ENCODE data around the gene MPST.

The MPST gene

DNA sequence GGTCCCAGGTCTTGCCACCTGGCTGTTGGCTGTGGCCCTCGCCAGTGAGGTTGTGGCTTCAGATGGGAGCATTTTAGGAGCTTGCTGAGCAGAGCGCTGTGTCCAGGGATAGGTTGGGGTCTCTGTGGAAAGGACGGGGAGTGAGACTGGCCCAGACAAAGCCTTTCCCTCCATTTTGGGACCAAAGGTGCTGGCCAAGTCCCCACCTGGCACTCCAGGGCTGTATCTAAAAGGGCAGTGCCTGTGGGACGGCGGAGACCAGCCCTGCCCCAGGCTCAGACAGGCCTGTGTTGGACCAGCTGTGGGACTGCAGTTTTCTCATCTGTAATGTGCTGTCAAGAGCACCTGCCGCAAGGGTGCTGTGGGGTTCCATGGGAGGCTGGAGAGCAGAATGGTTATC is 27.0 kb downstream of the MPST start:
- peak in 1 of 2 experiments; percentile 17 for DNase-seq

DNA sequence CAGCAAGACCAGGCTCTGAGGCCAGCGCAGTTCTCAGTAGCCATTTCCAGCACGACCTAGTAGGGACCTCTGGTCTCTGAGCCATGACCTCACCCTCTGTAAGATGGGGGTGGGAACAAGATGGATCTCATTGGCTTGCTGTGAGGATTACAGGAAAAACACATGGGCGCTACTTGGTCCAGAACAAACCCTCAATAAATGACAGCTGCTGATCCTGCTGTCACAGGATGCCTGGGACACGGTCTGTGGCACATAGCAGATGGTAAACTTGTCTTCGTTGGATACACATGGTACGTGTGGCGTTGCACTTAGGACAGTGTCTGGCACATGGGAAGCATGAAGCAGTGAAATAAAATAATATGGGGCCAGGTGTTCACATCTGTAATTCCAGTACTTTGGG is 27.5 kb downstream of the MPST start:
- no peak for DNase-seq

DNA sequence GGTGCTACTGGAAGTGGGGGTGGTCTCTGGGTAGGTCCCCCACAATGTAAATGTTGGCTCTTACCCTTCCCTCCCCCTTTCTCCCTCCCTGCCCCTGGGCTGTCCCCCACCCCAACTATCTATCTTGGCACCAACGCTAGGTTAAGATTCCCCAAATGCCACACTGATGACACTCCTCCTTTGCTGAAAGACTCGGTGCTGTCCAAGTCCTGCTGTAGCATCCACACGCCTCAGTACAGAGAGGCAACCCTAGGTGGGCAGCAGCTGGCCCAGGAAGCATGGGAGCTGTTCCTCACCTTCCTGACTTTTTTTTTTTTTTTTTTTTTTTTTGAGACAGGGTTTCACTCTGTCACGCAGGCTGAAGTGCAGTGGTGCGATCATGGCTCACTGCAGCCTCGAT is 28.6 kb downstream of the MPST start:
- DNase-seq = no peak

DNA sequence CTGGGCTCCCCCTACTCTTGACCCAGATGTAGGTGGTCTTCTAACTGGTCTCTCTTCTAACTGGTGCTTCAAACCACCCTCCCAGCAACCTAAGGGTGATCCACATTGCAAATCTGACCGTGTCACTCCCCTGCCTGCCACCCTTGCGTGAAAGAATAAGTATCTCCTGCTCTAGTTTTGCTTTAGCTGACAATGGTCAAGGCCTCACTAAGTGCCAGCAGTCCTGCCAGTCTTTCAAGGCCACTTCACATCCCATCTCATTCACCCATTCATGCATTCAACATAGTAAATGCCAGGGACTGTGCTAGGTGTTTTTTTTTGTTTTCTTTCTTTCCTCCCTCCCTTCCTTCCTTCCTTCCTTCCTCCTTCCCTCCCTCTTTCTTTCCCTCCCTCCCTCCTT is 29.7 kb downstream of the MPST start:
- DNase-seq = no peak

DNA sequence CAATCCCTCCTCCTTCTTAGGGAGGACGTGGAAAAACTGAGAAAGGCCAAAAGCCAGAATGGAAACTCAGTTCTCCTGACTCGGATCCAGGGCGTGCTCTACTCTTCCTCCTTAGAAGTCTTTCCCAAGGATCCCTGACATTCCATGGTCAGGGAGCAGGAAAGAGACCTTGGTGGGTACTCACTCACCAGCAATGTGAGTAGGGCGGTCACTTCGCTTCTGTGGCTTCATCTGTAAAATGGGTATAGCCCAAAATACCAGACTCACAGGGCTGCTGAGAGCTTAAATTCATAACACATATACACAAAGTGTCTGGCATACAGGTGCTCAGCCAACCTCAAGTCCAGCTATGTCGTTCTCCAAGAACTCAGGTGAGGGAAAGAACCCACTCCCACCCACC is 31.4 kb downstream of the MPST start:
- no peak for DNase-seq

DNA sequence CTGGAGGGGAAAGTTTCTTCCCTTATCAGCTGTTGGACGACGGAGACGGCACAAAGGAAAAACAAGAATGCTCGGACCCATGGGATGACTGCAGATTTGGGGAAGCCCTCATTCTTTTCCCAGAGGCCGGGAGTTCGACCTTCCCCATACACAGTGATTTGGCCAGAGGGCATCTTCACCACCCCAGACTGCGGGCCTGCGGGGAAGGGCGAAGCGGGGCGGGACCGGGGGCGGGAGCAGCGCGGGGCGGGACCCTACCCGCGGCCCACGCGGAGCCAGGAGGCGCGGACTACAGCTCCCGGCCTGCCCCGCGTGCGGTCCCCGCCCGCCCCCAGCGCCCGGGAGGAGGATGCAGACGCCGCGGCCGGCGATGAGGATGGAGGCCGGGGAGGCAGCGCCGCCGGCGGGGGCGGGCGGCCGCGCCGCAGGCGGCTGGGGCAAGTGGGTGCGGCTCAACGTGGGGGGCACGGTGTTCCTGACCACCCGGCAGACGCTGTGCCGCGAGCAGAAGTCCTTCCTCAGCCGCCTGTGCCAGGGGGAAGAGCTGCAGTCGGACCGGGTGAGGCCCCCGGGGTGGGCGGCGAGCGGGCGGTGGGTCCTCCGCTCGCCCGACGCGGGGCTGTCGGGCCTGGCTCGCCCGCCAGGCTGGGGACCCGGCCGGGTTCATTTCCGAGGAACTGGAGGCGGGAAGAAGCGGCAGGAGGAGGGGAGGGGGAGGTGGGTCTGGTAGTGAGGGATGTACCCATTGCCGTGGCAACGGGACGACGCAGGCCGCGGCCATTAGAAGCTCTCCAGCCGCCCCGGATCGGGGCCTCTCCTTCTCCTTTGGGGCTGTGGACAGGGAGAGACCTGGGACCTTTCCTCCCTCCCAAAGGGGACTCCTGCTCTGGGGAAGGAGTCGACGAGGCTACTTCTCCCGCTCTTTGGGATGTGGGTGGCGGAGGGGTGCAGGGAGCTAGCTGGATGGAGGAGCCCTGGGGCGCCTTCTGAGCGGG is 32.1 kb downstream of the MPST start, which contains the start of gene KCTD17:
TSS of gene KCTD17 (plus strand) at position 352 of the 995 bp plus-strand sequence. CDS start at position 371, 19 bp downstream.
- DNase-seq = peak; percentile 56 to 68

DNA sequence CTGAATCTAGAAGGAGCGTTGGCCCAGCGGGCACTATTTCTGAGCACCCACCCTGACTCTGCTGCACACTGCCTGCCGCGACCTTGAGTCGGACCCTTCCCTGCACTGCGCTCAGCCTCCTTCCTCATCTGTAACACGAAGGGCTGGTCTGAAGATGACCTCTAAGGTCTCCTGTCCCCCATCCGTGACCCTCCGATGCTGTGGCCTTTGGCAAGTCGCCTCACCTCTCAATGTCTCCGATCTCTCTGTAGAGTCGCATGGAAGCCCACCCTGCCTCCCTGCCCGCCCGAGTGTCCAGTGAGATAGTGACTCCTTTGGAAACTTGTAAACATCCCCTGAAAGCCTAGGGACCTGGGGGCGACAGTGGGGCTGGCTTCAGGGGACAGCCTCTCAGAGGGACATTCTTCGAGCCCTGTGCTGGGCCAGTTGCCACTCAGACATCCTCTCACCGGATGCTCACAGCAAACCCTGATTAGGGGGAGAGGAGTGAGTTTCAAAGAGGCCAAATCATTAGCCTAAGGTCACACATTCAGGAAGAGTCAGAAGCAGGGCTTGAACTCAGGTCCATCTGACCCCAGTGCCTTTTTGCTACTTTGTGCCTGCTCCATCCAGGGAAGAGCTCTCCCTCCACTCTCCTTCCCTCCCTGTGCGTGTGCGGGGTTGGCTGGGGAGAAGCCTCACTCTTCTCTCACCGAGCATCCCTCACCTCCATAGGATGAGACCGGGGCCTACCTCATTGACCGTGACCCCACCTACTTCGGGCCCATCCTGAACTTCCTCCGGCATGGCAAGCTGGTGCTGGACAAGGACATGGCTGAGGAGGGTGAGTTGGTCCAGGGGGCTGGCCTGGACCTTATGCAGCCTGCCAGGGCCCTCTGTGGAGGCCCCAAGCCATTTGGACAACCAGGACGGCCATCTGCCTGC is 33.1 kb downstream of the MPST start:
- no peak for DNase-seq

DNA sequence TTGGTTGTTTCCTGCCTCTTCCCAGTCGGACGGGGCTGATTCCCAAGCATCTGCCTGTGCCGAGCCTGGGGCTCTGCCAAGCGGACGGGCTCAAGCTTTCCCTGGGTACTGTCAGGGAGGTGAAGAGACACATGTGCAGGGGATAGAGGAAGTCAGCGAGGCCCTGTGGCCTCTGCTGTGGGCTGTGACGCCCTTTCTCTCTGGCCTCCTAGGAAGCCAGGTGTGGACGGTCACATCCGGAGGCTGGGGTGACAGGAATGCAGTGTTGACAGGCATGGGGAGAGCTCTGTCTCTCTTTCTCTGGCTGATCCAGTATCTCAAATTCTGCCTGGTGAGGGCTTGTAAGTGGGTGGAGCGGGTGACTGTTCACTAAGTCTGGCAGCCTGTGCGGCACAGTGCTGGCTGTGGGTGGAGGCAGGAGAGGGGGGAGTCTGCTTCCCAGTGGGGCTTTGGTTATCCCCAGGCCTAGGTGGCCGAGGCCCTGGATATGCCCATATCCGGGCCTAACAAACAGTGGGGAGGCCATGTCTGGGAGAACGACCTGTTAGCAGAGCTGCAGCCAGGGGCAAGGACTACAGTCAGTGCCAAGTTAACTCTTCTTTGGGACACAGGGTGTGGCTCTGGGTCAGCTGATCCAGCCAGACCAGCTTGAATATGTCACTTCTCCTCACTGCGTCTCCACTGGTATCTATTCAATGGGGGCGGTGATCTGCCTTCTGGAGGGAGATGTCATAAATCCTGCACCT is 33.9 kb downstream of the MPST start:
- no peak for DNase-seq

DNA sequence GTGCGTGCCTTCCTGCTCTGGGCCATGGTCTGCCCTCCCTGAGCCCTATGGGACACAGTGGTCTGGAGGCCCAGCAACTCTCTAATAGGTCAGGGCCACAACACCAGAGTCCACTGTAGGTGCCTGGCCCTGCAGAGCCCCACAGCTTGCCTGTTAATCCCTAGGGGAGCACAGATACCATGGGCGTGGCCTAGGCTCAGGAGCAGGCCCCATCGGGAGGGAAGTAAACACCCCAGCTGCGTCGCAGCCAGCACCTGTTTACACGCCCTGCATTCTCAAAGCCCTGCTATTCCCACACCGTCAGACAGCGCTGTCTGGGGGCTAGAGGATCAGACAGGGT is 34.5 kb downstream of the MPST start:
- DNase-seq = no peak

DNA sequence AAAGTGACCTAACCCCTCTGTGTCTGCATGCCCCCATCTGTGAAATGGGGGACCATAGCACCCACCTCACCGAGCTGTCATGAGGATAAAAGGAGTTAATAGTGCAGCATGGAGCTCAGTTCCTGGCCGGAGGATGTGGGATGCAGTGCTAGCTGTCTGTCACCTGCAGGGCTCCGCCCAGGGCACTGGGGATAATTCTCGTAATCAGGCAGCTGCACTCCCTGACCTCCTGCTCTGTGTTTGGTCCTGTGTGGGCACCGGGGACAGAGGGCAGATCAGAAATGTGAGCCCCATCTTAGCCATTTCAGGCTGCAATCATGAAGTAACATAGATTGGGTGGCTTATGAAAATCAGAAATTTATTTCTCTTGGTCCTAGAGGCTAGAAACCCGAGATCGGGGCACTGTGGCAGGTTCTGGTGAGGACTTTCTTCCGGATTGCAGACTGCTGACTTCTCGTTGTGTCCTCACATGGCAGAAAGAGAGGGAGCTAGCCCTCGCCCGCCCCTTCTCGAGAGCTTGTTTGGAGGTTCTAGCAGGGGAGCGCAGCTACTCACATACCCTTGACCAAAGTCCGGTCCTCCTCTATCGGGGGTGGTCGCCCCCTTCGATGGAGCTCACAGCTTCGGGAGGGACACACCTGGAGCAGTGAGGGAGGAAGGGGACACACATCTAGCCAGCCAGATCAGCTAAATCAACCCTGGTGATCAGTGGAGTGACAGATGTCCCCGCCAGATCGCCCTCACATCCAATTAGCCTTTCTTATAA is 35.2 kb downstream of the MPST start:
- DNase-seq = no peak

DNA sequence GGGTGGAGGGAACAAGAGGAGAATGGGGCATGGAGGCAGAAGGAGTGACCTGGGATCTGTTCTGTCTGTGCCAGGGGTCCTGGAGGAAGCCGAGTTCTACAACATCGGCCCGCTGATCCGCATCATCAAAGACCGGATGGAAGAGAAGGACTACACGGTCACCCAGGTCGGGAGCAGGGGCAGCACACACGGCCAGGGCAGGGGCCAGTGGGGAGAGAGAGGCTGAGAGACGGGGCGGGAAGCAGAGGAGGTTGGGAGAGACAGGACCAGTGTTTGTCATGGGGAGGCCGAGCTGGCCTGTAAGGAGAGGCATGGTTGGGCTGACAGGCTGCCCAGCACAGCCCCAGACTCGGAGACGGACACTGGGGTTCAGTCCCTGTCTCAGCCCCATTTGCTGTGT is 36.7 kb downstream of the MPST start:
- no peak for DNase-seq

DNA sequence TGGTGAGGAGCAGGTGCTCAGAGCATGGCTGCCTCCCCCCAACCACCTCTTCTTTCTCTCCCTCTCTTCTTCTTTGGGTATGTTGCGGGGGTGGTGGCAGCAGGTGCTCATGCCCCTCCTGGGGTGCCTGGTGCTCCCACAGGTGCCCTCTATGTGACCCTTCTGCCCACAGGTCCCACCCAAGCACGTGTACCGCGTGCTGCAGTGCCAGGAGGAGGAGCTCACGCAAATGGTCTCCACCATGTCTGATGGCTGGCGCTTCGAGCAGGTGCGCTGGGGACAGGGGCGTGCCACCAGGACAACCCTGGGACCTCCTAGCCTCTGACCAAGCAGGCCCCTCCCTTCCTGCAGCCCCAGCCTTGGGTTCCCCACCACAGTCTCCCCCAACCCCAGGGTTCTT is 37.7 kb downstream of the MPST start:
- DNase-seq = no peak

DNA sequence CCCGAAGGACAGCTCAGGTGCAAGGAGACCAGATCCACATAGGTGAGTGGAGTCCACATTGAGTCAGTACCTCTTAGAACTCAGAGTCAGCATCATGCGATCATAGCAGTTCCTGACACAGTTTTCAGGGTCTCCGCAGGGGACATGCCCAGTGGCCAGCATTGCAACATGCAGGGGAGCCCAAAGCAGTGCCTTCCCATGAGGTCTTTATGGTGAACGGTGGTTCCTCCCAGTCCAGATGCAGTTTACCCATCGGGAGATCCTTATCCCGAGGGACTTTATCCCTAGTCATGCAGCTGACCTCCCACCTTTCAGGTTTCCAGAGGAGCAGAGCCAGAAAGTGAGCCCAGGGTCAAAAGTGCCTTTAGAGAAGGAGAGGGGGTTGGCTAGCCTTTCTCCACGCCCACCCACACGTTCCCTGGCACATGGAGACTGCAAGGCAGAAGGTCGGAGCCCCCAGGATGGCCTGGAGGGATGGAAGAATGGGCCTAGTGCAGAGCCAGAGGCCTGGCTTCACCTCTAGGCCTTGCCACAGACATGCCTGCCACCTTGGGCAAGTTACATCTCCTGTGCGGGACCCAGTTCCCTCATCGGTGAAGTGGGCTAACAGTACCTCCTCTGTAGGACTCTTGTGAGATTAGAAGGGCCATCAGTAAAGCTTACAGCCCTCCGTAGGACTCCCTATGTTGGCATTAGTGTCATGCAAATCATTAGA is 38.4 kb downstream of the MPST start:
- no peak for DNase-seq

DNA sequence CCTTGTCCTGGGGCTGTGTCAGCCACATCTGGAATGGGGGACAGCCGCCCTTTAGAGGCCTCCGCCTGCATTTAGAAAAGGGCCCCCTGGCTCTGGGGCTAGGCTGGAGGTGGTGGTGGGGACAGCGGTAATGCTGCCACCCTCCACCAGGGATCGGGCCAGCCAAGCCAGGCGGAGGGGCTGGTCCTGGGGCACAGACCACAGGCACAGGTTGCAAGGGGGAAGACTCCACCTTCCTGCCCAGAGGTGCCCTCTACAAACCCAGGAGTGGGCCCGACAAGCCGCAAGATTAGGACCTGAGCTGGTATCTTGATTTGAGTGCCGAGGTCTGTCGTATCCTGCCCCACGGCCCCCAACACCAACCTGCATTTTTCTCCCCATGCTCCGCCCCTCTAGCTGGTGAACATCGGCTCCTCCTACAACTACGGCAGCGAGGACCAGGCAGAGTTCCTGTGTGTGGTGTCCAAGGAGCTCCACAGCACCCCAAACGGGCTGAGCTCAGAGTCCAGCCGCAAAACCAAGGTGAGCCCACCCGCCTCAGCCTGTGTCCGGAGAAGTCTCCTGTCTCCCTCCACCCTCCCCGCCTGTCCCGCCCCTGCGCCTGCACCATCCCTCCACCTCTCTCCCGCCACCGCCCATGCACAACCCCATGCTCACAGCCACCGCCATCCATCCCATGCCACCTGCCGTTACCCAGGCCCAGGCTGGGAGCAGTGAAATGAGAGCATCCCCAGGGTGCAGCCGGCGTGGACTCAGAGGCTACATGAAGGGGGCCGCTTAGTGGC is 39.6 kb downstream of the MPST start:
- DNase-seq = no peak

DNA sequence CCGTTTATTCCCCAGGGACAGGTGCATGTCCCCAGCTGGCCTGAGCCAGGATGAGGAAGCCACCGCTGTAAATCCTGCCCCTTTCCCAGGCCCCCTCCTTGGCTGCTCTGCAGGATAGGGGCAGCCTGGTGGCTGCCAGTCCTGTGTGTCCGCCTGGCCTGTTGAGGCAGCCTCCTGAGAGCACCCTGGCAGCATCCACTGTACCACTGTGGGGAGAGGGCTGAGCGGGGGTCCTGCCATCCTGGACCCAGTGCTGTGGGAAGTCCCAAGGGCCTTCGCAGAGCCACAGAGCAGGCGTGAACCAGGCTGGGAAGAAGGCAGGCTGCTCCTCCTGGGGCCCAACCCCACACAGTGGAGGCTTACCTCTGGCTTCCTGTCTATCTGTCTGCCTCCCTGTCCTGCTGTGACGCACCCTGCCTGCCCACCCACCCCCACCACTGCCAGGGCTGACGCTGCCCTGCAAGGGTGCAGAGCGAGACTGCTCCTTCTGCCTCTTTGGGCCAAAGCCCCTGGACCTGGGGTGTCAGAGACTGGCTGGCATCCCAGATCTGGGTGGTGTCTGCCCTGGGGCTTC is 40.4 kb downstream of the MPST start:
- DNase-seq = no peak

DNA sequence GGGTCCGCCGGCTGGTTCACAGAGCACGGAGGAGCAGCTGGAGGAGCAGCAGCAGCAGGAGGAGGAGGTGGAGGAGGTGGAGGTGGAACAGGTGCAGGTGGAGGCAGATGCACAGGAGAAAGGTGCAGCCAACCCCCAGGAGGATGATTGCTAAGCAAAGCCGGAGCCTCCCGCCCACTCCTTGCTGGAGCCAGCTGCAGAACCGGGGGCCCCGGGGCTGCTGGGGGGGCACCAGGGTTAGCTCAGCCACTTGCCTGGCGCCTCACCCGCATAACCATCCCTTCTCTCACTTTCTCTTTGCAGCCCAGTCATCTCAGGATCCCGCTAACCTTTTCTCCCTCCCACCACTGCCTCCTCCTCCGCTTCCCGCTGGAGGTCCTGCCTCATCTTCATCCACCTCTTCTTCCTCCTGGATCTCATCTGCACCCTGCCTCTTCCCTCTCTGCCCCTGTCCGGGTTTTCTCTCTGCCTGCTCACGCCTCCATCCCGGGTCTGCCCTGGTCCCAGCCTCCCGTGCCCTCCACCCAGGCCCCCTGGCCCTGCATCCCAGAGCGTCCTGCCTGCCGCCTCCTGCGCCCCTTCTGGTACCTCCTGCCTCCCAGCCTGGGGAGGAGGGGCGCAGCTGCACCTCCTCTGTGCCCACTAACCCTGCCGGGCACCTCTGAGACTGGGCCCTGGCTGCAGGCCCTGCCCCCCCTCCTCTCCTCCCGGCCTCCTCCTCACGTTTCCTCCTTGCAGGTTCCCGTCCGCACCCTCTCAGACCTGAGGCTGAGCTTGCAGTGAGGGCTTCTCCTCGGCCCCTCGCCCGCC is 41.5 kb downstream of the MPST start:
- DNase-seq = no peak

DNA sequence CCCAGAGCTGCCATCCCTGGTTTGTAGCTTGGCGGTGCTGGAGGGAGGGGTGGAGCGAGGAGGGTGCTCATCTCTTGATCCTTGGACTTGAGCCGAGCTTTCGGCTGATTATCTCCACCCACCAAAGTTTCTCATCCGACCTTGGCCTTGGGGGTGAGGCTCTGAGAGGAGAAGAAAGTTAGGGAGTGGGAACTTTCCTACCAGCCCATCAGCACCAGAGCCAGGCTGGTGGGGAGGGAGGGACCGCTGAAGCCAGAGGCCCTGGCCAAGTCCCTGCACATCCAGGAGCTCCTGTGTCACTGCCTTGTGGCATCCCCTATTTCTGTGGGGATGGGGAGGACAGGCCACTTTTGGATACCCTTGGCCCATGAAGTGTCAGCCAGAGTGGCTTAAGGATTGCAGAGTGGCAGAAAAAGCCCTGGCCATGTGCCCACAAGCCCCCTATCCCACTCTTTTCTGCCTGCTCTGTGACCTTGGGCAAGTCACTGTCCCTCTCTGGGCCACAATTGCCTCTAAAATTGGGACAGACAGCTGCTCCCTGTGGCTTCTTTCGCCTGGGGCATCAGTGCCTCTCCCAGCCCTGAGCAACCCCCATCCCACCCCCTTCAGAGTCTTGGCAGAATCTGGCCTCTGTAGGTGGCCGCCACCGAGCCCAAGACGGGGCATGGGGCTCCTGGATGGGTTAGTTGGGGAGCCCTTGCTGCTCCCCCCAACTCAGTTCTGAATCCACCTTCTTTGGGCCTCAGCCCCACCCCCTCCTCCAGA is 42.3 kb downstream of the MPST start:
- no peak for DNase-seq

DNA sequence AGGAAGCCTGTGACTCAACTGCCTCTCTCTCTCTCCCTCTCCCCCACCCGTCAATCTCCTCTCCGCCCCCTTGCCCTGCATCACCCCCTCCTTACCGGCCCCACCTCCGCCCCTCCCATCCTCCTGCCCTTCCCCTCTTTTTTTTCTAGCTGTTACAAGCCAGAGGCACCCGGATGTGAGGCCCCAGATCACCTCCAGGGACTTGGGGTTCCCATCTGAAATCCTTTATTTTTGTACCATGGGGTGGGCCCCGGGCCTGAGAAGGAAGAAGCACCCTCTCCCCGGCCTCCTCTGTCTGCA is 42.8 kb downstream of the MPST start:
- DNase-seq = no peak

All from SHP77 (cell line).